Prostate gland (tissue), 2 donors: ENCODE results near the gene CEMIP.

Experiments
- CTCF ChIP-seq, 4 experiments: fragments of 200-600 bp in 2 of 4; fragments of 450-650 bp in 2 of 4; sonication (generic) in 2 of 4; IDR thresholded peaks; 1 replicate in 3 of 4; 2 replicates in 1 of 4; pipeline ENCODE4 v1.5.1; 2016 to 2019; ENCODE audit warnings: antibody characterized with exemption in 4 of 4, mild to moderate bottlenecking in 2 of 4, moderate library complexity in 2 of 4
- POLR2A ChIP-seq: fragments of 450-650 bp; IDR thresholded peaks from one replicate; pipeline ENCODE4 v1.6.1; 2016; ENCODE audit warnings: antibody characterized with exemption, mild to moderate bottlenecking
- POLR2AphosphoS5 ChIP-seq: sonication (generic); formaldehyde crosslinking; IDR thresholded peaks from one replicate; pipeline ENCODE4 v1.6.1; 2017; ENCODE audit warnings: antibody characterized with exemption

- TF ChIP-seq POLR2A (no peak), CTCF (IDR thresholded peaks at IDR 0.05) (no peak), POLR2AphosphoS5 (no peak)
Observed at GRCh38 chr15:80785335-80785734, 6.2 kb downstream of the CEMIP start.
